Tibial artery (tissue), 4 donors: ENCODE data around the gene LTB4R2.

Source experiments
- DNase-seq, 2 donors: peaks; one replicate each; pipeline ENCODE4 v3.0.0-alpha.2; 2019
- H3K27ac ChIP-seq, 2 donors: fragments of 200-600 bp; sonication (generic) in 1 of 2; 1 replicate in 1 of 2; 2 replicates in 1 of 2; pipeline ENCODE4 v1.5.1; 2018 to 2019; ENCODE audit warnings: mild to moderate bottlenecking in 1 of 2
- H3K27me3 ChIP-seq, 2 donors: fragments of 200-600 bp; sonication (generic) in 1 of 2; one replicate each; pipeline versions ENCODE4 v1.5.1 to v1.6.0; 2016 to 2019
- H3K36me3 ChIP-seq, 3 donors: fragments of 200-600 bp; sonication (generic) in 2 of 3; one replicate each; pipeline ENCODE4 v1.5.1; 2016 to 2019; ENCODE audit warnings: mild to moderate bottlenecking in 2 of 3
- H3K4me1 ChIP-seq, 4 donors: fragments of 200-600 bp; sonication (generic) in 2 of 4; 1 replicate in 3 of 4; 2 replicates in 1 of 4; pipeline ENCODE4 v1.5.1; 2016 to 2019
- H3K4me3 ChIP-seq, 2 donors: fragments of 200-600 bp; sonication (generic) in 1 of 2; 1 replicate in 1 of 2; 2 replicates in 1 of 2; pipeline ENCODE4 v1.5.1; 2018 to 2019; ENCODE audit warnings: mild to moderate bottlenecking in 2 of 2
- H3K9me3 ChIP-seq, 3 donors: fragments of 200-600 bp; sonication (generic) in 1 of 3; one replicate each; pipeline ENCODE4 v1.5.1; 2016 to 2019
- CTCF ChIP-seq, 2 experiments: fragments of 200-600 bp in 1 of 2; fragments of 450-650 bp in 1 of 2; IDR thresholded peaks; one replicate each; pipeline ENCODE4 v1.5.1; 2017 to 2019; ENCODE audit warnings: antibody characterized with exemption in 2 of 2, mild to moderate bottlenecking in 1 of 2, moderate library complexity in 1 of 2
- intact Hi-C: fragments of 100-400 bp; cut with DNase I; formaldehyde crosslinking; loops from one replicate; pipeline ENCODE4 v1.15.0; 2023; ENCODE audit warnings: low total_unique reads

The LTB4R2 gene

GRCh38 chr14:24360281-24360680 lies 50.3 kb downstream of the LTB4R2 start:
- no peak for DNase-seq
- Histone ChIP-seq H3K4me3 (no peak overlapping the region), H3K36me3 (no peaks in the 10 kb centered on the region), H3K27me3 (peaks cover 0 to 3% of the 10 kb centered on the region in 2 donors), H3K9me3 (no peaks in the 10 kb centered on the region), H3K4me1 (peaks cover 0 to 5% (median 3%) of the 10 kb centered on the region in 4 donors), H3K27ac (no peak overlapping the region)
- intact Hi-C loops: no loop called here
- TF ChIP-seq CTCF (IDR thresholded peaks at IDR 0.05): no peak

GRCh38 chr14:24361326-24361725 lies 51.4 kb downstream of the LTB4R2 start:
- Histone ChIP-seq H3K36me3 (no peaks in the 10 kb centered on the region), H3K27me3 (no peaks in the 10 kb centered on the region), H3K27ac (no peak overlapping the region), H3K4me1 (peaks cover 0 to 15% (median 10%) of the 10 kb centered on the region in 4 donors), H3K4me3 (no peak overlapping the region), H3K9me3 (no peaks in the 10 kb centered on the region)
- intact Hi-C loops: no loop called here
- no peak for DNase-seq
- no peak for TF ChIP-seq CTCF (IDR thresholded peaks at IDR 0.05)
